Gastrocnemius medialis (tissue), 4 donors: ENCODE results near the gene TCF12.

Source experiments
- CTCF ChIP-seq, 5 experiments: fragments of 450-650 bp in 3 of 5; fragments of 200-600 bp in 2 of 5; sonication (generic) in 2 of 5; IDR thresholded peaks in 4 of 5; conservative IDR thresholded peaks in 1 of 5; 1 replicate in 4 of 5; 2 replicates in 1 of 5; pipeline ENCODE4 v1.5.1; 2016 to 2019; ENCODE audit warnings: antibody characterized with exemption in 5 of 5, mild to moderate bottlenecking in 3 of 5, moderate library complexity in 3 of 5
- POLR2A ChIP-seq, 2 donors: fragments of 450-650 bp; IDR thresholded peaks; one replicate each; pipeline ENCODE4 v1.6.1; 2017; ENCODE audit warnings: antibody characterized with exemption in 2 of 2, mild to moderate bottlenecking in 2 of 2, moderate library complexity in 2 of 2

GRCh38 chr15:57330619-57331340 is 412.3 kb downstream of the TCF12 start:
- TF ChIP-seq CTCF (IDR thresholded peaks at IDR 0.05 in 4 of 5, conservative IDR thresholded peaks at IDR 0.05 in 1 of 5) (no peak), POLR2A (IDR thresholded peaks at IDR 0.05) (no peak)
